Neutrophil (primary cell): ENCODE measurements around the gene UROC1.

Experiments
- H3K27ac ChIP-seq: fragments of 200-600 bp; sonication (generic); 2 replicates; pipeline ENCODE4 v1.5.1; 2016; ENCODE audit warnings: mild to moderate bottlenecking, moderate library complexity
- H3K27me3 ChIP-seq: fragments of 200-600 bp; sonication (generic); 2 replicates; pipeline ENCODE4 v1.6.0; 2016; ENCODE audit warnings: mild to moderate bottlenecking
- H3K36me3 ChIP-seq: fragments of 200-600 bp; sonication (generic); 2 replicates; pipeline ENCODE4 v1.5.1; 2017
- H3K4me1 ChIP-seq, 2 experiments: fragments of 200-600 bp in 1 of 2; sonication (generic) in 1 of 2; 1 replicate in 1 of 2; 2 replicates in 1 of 2; pipeline versions ENCODE4 v1.5.1 to v1.6.1; 2013 to 2016; ENCODE audit warnings: low read depth in 1 of 2, low read length in 1 of 2, mild to moderate bottlenecking in 1 of 2, moderate library complexity in 1 of 2; ENCODE audit not compliant: control insufficient read depth in 1 of 2, insufficient read depth in 1 of 2
- H3K4me3 ChIP-seq, 2 experiments: fragments of 200-600 bp in 1 of 2; sonication (generic) in 1 of 2; 1 replicate in 1 of 2; 2 replicates in 1 of 2; pipeline ENCODE4 v1.5.1; 2013 to 2016; ENCODE audit warnings: low read depth in 1 of 2, low read length in 1 of 2, mild to moderate bottlenecking in 1 of 2, moderate library complexity in 1 of 2
- H3K9me3 ChIP-seq: fragments of 200-600 bp; sonication (generic); 2 replicates; pipeline ENCODE4 v1.5.1; 2016
- TF ChIP-seq, protein P1 (sequence below): fragments of 200-600 bp; sonication (generic); IDR thresholded peaks from 2 replicates; pipeline ENCODE4 v1.5.1; 2016; ENCODE audit warnings: antibody characterized with exemption

The UROC1 gene

DNA sequence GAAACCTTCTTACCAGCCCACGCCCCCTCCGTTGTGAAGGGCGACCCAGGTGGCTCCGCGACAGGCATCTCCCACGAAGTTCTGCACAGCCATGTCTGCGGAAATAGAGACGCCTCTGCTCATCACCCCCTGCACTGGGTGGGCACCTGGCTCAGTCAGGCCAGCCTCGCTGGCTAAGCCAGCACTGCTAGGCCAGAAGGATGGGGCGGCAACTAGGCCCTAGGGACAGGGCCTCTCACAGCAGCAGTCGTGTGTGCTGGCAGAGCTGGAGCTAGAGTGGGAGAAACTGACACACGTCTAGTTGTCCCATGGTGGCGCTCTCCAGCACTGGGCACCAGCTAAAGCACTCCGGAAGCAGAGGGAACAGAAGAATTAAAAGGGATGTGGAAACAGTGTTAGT is 29.4 kb downstream of the UROC1 start:
- Histone ChIP-seq H3K9me3 (no peaks in the 10 kb centered on the region), H3K27me3 (no peaks in the 10 kb centered on the region), H3K27ac (peak overlapping the region; percentile 89), H3K4me1 (peaks cover 90 to 93% of the 10 kb centered on the region in 2 experiments), H3K36me3 (no peaks in the 10 kb centered on the region), H3K4me3 (peak overlapping the region in 1 of 2 experiments; percentile 53)
- TF ChIP-seq, protein P1, sequence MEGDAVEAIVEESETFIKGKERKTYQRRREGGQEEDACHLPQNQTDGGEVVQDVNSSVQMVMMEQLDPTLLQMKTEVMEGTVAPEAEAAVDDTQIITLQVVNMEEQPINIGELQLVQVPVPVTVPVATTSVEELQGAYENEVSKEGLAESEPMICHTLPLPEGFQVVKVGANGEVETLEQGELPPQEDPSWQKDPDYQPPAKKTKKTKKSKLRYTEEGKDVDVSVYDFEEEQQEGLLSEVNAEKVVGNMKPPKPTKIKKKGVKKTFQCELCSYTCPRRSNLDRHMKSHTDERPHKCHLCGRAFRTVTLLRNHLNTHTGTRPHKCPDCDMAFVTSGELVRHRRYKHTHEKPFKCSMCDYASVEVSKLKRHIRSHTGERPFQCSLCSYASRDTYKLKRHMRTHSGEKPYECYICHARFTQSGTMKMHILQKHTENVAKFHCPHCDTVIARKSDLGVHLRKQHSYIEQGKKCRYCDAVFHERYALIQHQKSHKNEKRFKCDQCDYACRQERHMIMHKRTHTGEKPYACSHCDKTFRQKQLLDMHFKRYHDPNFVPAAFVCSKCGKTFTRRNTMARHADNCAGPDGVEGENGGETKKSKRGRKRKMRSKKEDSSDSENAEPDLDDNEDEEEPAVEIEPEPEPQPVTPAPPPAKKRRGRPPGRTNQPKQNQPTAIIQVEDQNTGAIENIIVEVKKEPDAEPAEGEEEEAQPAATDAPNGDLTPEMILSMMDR: no peak

DNA sequence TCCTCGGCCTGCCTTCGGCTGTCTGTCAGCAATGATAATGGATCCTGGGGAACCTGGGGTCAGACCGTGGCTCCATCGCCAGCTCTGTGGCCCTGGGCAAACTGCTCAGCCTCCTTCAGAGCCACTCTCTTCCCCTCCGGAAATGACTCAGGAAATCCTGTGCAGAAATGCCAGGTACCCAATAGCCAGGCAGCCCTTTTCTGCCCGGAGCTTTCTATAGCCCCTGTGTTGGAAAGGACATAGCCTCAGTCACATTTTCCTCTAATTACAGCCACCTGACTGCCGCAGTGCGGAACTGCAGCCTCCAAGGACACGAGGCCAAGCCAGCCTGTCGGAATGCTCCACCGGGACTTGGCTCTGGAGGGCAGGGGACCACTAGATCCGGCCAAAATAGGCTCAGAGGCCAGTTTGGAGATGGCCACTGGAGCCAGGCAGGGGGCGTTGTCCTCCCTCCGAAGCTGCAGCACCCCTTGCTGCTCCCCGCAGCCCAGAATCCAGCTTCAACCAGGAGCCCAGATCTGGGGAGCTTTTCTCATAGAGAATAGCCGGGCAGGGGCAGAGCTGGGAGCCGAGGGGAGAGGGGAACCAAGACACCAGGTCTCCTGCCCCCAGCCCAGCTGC is 30.3 kb downstream of the UROC1 start:
- Histone ChIP-seq H3K36me3 (no peaks in the 10 kb centered on the region), H3K4me3 (peak overlapping the region; percentile 51 to 53), H3K9me3 (no peaks in the 10 kb centered on the region), H3K27me3 (no peaks in the 10 kb centered on the region), H3K27ac (peak overlapping the region; percentile 89), H3K4me1 (peaks cover 90 to 91% of the 10 kb centered on the region in 2 experiments)
- TF ChIP-seq, protein P1: peak; percentile 36

DNA sequence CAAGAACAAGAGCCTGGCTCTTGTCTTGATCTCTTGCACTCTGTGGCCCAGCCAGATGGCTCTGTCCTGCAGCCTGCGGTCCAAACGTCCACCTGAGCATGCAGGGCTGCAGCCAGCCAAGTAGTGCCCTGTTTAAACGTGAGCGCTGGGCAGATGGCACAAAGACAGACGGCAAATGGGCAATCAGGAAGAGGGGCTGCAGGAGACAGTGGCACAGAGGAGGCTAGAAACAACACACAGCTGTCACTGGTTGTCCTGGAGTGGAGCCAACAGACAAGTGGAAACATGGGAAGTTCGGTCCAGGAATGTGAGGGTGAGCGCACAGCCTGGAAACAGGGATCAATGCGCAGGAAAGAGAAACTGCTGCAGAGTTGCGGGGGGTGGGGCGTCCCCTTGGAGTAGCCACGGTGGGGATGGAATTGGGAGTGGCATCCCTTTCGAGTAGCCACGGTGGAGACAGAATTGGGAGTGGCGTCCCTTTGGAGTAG is 31.2 kb downstream of the UROC1 start:
- no peaks in the 10 kb centered on the region for H3K36me3 ChIP-seq
- H3K4me1 ChIP-seq: peaks cover 81 to 83% of the 10 kb centered on the region in 2 experiments
- no peaks in the 10 kb centered on the region for H3K9me3 ChIP-seq
- no peaks in the 10 kb centered on the region for H3K27me3 ChIP-seq
- H3K4me3 ChIP-seq: peak overlapping the region in 1 of 2 experiments; percentile 53
- TF ChIP-seq, protein P1: no peak
- H3K27ac ChIP-seq: peak overlapping the region; percentile 89

DNA sequence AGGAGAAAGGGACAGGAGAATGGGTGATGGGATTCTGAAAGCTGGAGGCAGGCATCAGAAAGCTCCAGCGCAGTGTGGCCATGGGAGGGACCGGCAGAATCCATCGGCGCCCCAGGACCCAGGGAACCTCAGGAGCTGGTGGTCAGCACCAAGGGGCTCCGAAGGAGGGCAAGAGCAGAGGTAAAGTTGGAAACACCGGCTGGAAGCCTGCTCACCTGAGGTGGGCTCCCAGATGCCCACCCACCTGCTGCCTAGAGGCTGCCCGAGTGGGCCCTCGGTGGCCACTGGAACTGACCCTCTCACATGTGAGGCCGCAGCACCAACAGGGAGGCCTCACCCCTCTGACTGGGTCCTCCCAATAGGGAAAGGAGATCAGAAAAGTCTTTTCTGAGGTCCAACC is 31.6 kb downstream of the UROC1 start:
- peak overlapping the region; percentile 89 for H3K27ac ChIP-seq
- H3K4me1 ChIP-seq: peaks cover 76 to 78% of the 10 kb centered on the region in 2 experiments
- no peak overlapping the region for H3K4me3 ChIP-seq
- TF ChIP-seq, protein P1: no peak
- no peaks in the 10 kb centered on the region for H3K9me3 ChIP-seq
- H3K36me3 ChIP-seq: no peaks in the 10 kb centered on the region
- no peaks in the 10 kb centered on the region for H3K27me3 ChIP-seq

DNA sequence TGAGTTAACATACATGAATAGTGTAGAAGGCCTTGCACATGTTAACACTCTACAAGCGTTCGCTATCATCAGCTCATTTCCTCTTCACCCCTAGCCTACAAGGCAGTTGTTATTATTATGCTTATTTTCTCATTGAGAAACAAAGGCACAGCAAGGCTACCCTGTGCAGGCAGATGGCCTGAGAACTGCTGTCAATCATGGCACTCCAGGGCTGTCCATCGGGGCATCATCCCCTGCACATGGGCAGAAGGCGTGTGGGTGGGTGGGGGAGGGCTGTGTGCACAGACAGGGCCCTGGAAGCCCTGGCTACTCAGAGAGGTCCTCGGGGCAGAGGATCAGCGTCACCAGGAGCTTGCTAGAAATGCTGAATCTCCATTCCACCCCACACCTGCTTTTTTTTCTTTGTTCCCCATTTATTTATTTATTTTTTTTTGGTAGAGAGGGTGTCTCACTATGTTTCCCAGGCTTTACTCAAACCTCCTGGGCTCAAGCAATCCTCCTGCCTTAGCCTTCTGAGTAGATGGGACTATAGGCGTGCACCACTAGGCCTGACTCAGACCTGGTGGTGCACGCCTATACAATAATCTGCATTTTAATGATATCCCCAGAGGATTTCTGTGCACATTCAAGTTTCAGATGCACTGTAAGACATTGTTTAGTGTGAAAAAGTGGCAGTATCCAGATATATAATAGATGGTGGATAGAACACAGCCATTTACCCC is 32.2 kb downstream of the UROC1 start:
- no peaks in the 10 kb centered on the region for H3K36me3 ChIP-seq
- H3K27me3 ChIP-seq: no peaks in the 10 kb centered on the region
- no peaks in the 10 kb centered on the region for H3K9me3 ChIP-seq
- H3K27ac ChIP-seq: peak overlapping the region; percentile 89
- no peak overlapping the region for H3K4me3 ChIP-seq
- H3K4me1 ChIP-seq: peaks cover 70 to 72% of the 10 kb centered on the region in 2 experiments
- TF ChIP-seq, protein P1: no peak
